Dermis blood vessel endothelial cell (primary cell): ENCODE data around the gene BAHCC1. TPM values are rescaled to one million over a fixed set of nuclear protein-coding genes. Genes with fewer than 3 reads are reported as not detected.
A peak's percentile ranks its signal among the peaks of the same experiment; 100 is the strongest.

Experiments used
- DNase-seq: peaks from one replicate; pipeline ENCODE4 v3.0.0; 2010
- total RNA-seq: library from RNA; depleted of rRNA; stranded (reverse); fragments of >200 nt; gene quantifications from 2 replicates; pipeline ENCODE4 v1.2.3, GENCODE V29; 2014

BAHCC1 gene
- total RNA-seq, 1 donor from 2014 or later: 4.8 TPM

DNA sequence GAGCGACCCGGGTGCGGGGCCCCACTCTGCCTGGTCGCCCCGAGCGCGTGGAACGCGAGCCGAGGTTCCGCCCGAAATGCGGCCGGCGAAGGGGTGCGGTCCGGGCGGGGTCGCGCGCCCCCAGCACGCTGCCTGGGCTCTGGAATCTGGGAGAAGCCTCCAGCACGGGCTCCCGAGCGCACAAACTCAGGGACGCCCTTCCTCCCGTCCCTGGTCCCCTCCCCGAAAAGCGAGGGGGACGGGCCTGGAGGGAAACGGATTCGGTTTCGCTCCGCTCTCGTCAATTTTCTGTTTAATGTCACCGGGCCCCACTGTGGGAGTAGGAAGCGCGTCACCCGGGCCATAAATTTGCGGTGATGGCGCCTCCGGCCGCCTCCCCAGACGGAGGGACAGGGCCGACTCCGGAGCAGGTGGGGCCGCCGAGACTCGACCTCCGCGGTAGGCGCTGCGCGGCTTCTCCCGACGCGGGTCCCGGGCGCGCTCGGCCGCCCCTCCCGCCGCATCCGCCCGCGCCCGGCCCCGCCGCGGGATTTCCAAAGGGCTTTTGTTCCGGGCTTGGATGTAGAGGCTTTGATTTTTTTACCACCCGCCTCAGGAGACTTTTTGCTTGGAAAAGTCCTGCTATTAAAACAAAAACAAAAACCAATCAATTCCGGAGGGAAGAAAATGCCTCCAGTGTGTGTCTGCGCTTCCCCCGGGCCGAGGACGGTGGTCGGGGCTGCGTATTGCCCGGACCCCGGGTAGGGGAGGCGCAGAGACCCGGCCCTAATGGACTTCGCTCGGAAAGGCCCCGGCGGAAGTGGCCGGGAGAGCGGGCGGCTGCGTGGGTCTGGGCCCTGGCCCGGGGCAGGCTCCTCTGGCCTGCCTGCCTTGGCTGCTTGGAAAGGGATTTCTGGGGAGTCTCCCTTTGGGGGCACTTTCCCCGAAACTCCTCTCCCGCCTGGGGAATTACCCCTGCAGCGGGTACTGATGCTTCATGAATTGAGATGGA lies 7.9 kb upstream of the BAHCC1 start:
- DNase-seq: peak; percentile 64

DNA sequence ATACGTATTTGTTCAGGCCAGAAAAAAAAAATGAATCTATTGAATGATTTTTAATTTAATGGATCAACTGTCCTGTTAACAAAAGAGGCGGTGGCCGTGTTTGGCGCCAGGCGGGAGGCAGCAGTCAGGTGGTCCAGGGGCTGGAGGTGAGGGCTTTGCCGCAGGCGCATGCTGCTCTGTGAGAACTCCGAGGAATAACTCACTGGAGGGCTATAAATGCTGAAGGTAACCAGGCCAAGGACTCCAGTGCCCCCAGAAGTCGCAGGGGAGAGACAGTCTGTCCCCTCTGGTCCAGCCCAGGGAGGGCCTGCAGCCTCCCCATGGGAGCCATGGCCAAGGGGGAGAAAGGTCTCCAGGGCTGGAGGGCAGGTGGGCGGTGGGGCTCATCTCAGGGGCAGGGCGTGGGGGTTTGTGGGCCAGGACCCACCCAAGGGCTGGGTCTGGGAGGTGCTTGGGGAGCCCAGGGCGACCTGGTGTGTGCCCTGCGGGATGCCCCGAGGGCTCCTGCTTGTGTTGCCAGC lies 7.1 kb upstream of the BAHCC1 start:
- no peak for DNase-seq

DNA sequence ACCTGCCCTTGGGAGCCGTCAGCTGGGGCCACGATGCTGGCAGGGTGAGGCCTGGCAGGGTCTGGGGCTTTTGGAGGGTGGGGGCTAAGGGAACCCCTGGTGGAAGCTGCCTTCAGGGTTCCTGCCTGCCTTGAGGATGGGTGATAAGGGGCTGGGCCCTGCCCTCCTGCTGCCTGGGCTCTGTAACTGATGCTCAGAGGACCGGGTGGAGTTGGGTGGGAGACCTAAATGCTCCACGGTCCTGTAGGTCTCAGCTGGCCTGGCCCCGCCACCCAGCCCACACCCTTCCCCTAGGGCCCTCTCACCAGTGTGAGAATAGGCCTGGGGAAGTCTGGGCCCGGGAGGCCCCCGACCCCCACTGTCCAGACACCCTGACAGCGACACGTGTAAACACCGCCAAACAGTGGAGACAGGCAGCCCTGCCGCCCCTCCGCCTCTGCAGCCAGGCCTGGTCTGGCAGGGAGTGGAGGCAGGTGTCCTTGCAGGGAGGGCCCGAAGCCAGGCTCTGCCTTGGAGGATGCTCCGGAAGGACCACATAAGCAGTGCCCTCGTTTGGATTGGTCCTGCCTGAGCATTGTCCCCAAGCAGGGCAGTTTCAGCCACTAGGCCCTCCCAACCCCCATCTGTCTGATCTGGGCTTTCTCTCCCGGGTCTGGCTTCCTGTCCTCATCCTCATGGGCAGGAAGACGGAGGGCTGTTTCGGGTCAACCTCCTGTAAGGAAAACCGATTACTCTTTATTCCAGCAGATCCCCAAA lies 6.5 kb upstream of the BAHCC1 start:
- DNase-seq: peak; percentile 30

DNA sequence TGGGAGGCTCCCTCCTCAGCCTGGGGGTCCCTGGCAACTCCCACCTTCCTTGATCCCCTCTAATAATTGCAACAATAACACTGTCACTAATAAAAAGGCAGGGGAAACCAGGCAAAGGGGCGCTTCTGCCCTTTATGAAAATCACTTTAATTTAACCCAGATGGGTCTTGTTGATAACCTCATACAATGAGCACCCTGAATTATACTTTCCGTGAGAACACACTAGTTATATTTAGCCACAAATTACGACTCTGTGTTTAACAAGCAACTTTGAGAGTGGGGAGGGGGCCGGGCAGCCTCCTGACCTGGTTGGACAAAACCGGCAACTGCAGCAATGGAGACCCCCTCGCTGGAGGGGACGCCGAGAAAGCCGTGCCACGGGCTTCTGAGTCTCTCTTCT lies 5.7 kb upstream of the BAHCC1 start:
- no peak for DNase-seq

DNA sequence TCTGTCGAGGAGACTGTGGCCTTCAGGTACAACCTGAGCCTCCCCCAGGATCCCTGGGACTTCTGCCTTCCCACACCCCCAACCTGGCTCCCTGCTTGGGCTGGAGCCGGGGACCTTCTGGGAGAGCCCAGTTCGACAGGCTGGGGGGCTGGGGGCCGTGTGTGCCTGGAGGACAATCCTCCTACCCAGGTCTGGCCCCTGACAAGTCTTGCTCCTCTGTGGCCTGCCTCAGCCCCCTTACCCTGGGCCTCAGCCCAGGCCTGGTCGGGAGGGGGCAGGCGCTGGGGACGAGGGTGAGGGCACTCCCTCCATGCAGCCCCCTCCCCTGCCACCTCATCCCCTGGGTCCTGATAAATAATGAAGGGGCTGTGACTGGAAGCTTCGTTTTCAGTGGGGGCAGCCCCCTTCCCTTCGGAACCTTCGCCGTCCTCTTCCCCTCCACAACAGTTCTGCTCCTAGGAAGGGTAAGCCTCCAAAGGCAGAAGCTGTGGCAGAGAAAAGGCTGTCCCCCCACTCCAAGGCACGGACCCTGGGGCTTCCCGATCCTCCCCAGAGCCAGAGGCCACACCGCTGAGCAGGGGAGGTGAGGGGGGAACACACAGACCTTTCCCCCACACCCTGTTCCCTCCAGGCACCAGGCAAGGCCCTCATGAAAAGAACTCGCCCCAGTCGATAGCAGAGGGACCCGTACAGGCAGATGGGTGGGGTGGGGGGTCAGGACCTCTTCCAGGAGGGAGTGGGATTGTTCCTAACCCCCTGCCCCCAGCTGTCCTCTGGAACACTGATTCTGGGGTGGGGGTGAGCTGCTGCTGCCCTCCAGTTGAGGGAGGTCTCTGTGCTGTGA lies 5.0 kb upstream of the BAHCC1 start:
- no peak for DNase-seq

DNA sequence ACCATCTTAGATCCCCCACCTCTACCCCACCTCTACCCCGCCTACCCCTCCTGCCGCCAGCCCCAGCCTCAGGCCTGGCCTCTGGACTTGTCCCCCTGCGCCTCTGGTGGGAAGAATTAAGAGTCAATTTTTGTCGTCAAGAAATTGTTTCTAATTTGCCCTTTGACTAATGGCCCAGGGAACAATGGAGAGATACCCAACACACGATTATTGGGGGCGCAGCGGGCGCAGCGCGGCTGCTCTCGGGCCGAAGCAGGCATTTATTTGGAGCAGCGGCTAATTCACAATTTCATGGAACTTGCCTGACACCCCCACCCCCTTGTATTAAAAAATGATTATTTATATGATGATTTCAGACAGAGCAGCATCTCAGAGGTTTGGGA lies 4.4 kb upstream of the BAHCC1 start:
- DNase-seq: no peak

DNA sequence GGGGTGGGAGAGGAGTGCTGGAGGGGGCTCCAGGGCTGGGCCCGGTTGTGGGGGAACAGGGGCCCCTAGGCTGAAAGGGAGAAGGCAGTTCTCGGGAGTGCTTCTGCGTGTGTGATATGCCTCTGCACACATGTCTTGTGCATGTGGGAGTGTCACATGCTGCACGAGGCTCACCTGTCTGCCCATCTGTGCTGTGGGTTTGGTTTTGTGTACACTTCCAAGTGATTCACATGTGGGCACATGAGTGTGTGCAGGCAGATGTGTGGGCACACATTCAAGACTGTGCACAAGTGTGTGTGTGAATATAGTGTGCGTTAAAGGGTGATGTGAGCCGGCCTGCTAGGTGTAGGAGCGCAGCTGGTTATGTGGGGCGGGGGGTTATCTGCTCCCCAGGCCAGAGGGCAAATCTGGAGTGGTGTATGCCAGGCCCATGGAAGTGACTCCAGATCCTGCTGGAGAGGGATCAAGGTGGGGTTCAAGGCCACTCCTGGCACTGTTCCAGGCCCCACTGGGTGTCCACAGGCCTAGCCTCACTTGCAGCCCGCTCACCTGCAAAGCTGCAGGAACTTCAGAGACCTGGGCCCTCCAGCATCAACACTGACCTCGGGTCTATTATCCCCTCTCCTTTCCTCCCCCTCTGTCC lies 3.8 kb upstream of the BAHCC1 start:
- DNase-seq: no peak

DNA sequence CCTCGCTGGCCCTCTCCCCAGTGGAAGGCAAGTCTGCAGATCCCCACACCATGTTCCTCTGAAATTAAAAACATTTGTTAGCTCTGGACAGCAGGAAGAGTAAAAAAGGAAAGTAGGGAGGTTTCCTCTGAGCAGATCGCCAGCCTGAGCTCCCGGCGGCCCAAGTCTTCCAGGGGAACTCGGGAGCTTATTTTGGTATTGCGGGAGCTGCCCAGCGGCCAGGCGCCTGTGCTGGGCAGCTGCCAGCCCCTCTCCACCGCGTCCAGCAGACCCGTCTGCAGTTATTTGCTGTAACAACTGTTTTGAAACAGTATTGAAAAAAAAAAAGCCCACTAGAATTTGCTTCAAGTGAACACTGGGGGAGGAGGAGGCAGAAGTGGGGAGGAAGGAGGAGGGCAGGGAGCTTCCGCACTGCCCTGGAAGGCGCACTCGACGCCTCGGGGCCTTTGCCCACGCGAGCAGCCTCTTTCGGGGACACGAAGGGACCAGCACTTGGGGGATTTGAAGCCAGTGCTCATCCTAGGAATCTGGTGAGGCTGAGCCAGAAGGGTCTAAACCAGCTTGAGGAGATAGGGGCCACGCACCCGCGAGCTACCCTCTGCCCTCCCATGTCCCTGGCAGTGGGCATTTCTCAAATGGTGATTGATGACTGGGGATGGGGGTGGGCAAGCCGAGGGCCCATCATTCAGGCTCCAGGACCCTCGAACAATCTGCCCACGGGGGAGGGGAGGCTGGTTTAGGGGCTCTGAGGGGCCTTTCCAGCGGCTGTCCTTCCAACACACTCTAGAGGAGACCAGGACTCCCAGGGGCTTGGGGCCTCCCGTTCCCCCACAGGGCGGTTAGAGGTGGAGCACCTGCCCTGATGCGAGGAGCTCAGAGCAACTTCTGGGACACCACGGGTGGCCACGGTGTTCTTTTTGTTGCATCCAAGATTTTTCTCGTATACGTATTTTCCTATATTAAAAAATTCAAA lies 3.0 kb upstream of the BAHCC1 start:
- peak; percentile 31 for DNase-seq

DNA sequence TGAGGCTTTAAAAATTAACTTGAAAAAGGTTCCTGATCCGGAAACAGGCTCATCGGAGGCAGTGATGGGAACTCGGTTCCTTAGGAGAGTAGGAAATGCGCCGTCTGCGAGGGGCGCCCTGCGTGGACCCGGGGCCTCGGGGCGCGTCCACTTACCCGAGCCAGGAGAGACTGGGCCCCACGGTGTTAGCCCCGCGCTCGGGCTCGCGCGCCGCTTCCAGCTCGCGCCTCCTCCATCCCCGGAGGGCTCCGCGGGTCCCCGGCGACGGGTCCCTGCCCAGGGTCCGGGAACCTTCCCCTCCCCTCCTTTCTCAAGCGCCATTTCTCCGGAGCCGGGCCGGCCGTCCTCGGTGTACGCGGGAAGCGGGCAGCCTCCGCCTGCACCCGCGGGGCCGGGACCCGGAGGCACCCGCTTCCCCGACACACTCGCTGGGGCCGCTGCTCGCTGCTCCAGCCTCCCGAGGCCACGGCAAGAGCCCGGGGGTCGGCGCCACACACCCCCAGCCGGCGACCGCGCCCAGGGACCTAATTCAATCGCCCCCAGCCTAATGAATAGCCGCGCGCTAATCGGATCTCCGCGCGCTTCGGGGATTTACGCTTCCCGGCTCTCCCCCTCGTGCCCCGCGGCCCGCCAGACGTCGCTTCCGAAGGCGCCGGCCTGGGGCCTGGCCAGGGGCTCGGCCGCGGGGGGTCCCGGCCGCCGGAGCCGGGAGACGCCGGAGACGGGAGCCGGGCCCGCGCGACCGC lies 2.2 kb upstream of the BAHCC1 start:
- peak; percentile 50 for DNase-seq

DNA sequence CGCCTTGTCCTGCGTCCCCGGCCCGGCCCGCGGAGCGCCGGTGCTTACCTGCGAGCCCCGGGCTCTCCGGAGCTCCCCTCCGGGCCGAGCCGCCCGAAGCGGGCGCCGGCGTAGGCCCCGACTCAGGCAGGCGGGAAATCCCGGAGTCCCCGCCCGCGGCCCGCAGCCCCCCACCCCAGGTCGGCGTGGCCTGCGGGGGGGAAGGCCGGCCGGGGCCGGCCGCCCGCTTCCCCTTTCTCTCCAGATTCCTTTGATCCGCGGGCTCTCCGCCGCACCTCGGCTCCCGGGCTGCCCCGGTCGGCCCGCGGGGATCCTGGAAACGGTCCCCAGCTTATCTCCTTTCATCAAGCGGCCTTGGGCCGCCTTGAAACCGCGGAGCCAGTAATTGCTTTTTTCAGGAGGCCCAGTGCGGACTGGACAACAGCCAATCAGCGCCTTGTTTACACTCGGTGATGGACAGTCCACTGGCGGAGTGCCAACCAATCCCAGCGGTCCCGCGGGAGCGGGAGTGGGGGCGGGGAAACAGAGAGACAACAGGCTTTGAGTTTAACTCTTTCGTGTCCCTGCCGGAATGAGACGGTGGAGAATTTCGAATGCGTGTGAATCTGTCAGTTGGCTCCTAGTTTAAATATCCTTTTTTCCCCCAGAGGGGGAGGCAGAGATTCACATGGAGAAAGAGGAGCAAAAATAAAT lies 1.4 kb upstream of the BAHCC1 start:
- DNase-seq: peak; percentile 100

DNA sequence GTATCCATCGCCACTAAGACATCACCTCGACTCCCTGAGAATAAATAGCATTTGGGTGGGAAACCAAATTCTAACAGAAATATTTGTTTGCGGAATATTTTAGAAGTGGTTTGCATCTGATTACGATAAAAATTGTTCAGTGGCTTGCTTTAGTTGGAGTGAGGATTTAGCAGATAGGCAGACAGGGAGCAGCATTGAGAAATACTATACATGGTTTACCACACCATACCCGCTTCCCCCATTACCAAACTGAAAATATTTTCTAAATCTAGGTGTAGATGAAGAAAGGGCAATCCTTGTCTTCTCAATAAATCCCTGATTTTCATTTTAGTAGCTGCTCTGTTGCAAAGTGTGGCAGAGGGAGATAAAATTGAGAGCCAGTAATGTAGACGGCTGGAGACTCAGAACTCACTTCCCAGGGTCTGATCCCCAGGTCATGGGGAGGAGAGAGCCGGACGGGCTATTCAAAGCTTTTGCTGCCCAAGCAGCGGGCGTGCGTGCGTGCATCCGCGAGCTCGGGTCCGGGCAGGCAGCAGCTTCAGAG lies 808 bp upstream of the BAHCC1 start:
- DNase-seq: no peak

DNA sequence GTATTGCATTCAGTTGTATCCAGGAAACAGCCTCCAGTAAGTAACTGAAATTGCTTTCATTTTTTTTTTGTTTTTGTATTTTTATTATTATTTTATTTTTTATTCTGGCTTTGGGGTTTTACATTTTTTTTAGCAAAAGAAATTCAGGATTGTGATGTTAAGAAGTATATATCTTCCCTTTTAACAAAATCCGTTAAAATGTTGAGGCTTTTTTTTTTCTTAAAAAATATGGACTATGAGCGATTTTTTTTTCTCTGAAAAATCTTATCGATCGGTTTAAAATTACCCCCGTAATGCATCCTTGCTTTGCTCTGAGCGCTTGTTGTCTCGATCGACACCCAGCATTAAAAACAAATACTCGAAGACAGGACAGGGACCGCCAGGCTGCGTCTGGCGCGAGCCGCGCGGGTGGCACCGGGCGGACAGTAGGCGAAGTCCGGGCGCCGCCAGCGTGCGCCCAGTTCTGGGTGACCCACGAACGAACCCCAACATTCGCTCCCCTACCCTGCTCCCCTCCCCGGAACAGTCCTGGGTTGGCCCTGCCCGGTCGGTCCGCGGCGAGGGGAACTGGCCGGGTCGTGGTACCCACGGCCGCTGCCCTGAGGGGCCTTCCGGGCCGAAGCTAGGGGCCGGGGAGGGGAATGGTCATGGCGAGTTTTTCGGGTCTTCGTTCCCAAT lies 482 bp downstream of the BAHCC1 start:
- peak; percentile 34 for DNase-seq

DNA sequence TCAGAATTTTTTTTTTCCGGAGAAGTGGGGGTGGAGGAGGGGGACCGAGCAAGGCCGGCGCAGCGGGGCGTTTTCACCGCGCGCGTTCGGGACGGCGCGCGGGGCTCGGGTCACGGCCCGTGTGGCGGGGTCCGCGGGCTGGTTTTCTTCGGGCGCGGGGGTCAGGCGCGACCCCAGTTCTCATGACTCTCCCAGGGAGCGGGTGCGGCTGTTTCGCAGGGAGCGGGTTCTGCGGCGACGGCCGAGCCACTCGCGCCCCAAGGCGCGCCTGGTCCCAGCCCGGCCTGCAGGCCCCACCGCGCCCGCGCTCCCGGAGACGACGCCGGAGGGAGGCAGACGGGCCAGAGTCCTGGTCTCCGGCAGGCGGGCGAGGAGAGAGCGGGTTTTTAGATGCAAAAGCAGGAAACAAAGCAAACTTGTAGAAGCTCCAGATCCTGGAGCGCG lies 1.0 kb downstream of the BAHCC1 start:
- DNase-seq: peak; percentile 56

DNA sequence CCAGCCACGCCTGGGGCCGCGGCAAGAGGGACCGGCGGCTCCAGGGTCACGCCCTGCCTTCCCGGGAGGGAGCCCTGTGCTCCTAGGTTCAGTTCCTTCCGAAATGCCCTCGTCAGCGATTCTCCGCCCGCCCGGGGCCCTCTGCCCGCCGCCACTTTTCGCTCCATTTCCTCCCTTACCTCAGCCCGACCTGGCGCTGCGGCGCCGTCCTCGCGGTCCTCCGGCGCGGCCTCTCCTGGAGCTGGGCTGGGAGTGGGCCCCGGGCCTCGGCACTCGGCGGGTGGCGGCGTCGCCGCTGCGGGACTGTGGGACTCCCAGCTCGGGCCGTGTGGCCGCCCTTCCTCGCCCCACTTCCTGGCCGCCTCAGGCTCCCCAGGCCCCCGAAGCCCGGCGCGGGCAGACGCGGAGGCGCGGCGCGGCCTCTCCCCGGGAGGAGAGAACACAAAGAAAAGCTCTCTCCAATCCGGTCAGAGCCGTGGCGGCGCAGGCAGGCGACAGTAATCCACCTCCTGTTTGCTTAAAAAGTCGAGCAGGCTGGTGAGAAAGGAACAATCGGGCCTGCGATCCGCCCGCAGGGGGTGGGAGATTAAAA lies 1.6 kb downstream of the BAHCC1 start:
- peak; percentile 64 for DNase-seq

DNA sequence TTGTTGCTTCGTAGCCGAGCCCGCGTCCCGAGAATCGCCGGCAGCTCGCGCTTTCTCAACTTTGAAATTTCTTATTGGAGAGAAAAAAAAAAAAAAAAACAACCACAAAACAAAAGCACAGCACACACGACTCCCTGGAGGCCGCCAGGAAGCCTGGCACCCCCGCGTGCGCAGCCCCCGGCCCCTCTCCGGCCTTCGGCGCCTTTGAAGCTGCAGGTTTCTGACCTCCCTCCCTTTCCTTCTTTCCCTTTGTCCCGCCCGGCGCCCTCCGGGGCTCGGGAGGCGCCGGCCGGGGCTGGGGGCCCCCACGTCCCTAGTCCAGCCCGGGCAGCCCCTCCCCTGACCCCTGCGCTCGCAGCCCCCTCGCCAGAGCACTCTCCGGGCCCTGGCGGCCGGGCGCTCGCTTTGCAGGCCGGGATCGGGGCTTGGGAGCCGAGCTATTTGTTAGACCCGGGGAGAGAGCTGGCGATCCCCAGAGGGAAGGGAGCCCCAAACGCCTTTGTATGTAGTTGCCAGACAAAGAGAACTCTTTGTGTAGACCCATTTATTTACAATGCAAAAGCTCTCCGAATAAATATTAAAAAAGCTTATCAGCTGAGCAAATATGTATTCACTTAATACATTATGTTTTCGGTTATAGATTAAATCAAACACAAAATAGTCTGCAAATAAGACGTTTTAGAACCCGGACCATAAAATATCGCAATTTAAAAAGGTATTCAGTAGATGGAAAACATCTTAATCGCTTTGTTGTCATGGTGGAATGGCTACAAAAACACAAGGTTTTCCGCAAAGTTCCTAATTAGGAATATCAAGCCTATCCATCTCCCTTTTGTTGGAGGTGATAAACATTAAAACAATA lies 2.3 kb downstream of the BAHCC1 start:
- peak; percentile 73 for DNase-seq

DNA sequence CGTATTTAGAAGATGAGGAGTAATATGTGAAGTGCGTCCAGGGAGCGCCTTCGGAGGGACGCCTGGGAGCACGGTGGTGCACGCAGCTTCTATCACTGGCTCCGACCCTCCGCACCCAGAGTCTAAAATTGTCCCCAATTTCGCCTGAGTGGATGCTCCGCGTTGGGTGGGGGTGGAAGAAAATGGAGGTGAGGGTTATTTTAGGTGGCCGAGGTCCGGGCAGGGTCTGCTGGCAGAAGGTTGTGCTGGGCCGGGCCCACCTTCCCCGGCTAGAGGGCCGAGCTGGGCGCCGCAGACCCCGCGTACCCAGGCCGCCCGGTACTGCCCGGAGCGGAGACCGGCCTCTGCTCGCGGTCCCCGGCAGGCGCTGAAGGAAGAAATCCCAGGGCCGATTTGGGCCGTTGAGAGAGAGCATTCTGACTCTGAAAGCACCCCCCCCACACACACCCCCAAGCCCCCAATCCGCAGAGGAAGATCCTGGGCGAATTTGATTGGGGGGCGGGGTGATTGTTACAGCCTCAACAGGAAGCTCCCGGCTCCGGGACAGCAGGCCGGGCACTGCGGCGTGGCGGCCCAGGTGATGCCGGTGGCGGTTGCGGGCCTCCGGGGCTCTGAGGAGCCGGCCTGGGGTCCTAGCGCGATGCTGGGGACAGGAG lies 3.0 kb downstream of the BAHCC1 start:
- DNase-seq: peak; percentile 40
